Measurements from ENCODE around the gene USP47. TPM values are rescaled to one million over a fixed set of nuclear protein-coding genes. Genes with fewer than 3 reads are reported as not detected.

Gene USP47
- total RNA-seq, 1 donor from 2014 or later, result 21.3 TPM

DNA sequence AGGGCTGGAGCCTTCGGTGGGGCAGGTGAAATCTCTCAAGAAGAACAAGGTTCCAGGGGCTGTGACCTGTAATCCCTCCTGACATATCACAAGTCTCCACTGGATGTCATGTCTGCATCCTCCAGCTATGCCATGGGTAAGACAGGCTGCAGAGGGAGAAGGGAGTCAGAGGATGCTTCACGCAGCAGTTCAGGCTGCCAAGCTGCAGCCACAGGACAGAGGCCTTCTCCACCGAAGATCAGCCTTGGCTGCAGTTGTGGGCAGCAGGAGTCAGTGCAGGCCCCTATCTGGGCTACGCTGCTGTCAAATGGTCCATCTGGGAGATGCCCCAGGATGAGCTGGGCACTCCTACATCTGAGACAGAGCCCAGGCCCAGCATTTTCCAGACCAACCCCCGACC is 141.7 kb downstream of the USP47 start:
- no peak overlapping the region for H3K4me3 ChIP-seq (ENCODE audit: low read depth, low read length)
- DNase-seq (ENCODE audit: low read depth), result no peak
- TF ChIP-seq CTCF (conservative IDR thresholded peaks at IDR 0.05; ENCODE audit: low read depth, low read length), result no peak

DNA sequence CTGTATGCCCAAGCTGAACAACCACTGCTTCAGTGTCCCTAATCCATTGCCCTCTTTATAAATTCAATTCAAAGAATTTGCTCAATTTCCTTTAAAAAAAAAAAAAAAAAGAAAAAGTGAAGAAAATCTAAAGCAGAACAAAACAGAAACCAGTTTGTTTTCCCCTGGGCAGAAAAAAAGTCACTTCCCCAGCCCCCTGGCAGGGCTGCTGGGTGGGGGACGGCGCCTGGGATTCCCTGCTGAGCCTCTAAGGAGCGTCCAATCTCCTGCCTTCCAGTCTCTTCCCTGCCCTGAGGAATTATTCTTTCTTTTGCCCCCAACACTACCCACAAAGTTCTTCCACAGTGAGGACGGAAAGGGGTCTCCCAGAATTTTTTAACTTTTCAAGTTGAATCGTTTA is 142.8 kb downstream of the USP47 start:
- no peak overlapping the region for H3K4me3 ChIP-seq (ENCODE audit: low read depth, low read length)
- no peak for TF ChIP-seq CTCF (conservative IDR thresholded peaks at IDR 0.05; ENCODE audit: low read depth, low read length)
- DNase-seq (ENCODE audit: low read depth), result no peak

DNA sequence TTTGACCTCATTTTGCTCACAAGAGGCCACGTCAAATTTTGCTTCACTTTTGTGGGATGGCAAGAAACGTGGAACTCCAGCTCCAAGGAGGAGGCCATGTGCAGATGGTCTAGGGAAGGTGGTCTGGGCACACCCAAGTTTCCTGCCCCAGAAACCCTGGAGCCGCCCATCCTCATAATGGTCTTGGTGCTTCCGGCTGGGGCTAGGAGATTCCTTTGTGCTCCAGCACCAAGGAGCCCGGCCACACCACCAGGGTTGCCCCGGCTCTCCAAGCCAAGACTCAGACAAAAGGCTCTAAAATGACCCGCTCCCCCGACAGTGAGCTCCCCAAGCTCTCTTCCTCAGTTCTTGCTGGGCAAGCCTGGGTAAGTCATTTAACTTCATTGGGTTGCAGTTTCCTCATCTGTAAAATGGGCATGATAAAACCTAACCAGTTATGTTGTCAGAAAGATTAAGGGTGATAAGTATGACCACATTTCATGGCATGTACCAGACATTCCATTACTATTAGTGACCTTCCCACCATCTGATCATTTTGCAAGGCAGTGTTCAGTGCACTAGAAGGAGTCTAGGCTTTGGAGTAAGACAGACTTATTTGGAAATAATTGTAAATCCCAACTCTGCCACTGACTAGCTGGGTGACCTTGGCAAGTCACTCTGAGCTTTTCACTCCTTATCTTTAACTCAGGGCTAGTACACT is 143.4 kb downstream of the USP47 start:
- DNase-seq (ENCODE audit: low read depth), result no peak
- TF ChIP-seq CTCF (conservative IDR thresholded peaks at IDR 0.05; ENCODE audit: low read depth, low read length), result no peak
- no peak overlapping the region for H3K4me3 ChIP-seq (ENCODE audit: low read depth, low read length)

GRCh38 chr11:11985954-11986949 is 144.5 kb downstream of the USP47 start:
- no peak overlapping the region for H3K4me3 ChIP-seq (ENCODE audit: low read depth, low read length)
- no peak for TF ChIP-seq CTCF (conservative IDR thresholded peaks at IDR 0.05; ENCODE audit: low read depth, low read length)
- no peak for DNase-seq (ENCODE audit: low read depth)

- no peak overlapping the region for H3K4me3 ChIP-seq (ENCODE audit: low read depth, low read length)
- DNase-seq (ENCODE audit: low read depth), result no peak
- peak; percentile 59 for TF ChIP-seq CTCF (conservative IDR thresholded peaks at IDR 0.05; ENCODE audit: low read depth, low read length)
Measured at GRCh38 chr11:11987503-11988022, 145.8 kb downstream of the USP47 start.

- no peak for TF ChIP-seq CTCF (conservative IDR thresholded peaks at IDR 0.05; ENCODE audit: low read depth, low read length)
- no peak overlapping the region for H3K4me3 ChIP-seq (ENCODE audit: low read depth, low read length)
- no peak for DNase-seq (ENCODE audit: low read depth)
Measured at GRCh38 chr11:11988099-11988651, 146.4 kb downstream of the USP47 start.
